Cardiac muscle cell (in vitro differentiated cells and primary cell): Measurements from ENCODE around the gene CBX3. TPM values are rescaled to one million over a fixed set of nuclear protein-coding genes. Genes with fewer than 3 reads are reported as not detected.
"Not testable (repeated sequence)": the region's sequence is repeated elsewhere in the genome, so short reads cannot be mapped to it uniquely, and the experiment has no call there.

ENCODE experiments used
- DNase-seq, 2 donors: peaks; one replicate each; pipeline versions ENCODE4 v3.0.0 to v3.0.0-alpha.2; 2010 to 2017; ENCODE audit warnings: low read depth in 1 of 2, low spot score in 1 of 2
- H3K27ac ChIP-seq: fragments of 200-600 bp; sonication (generic); 2 replicates; pipeline ENCODE4 v1.5.1; 2016
- H3K27me3 ChIP-seq: fragments of 200-600 bp; sonication (generic); 2 replicates; pipeline ENCODE4 v1.6.0; 2016; ENCODE audit warnings: control low read depth
- H3K36me3 ChIP-seq: fragments of 200-600 bp; sonication (generic); 2 replicates; pipeline ENCODE4 v1.5.1; 2016; ENCODE audit warnings: control low read depth
- H3K4me1 ChIP-seq: fragments of 200-600 bp; sonication (generic); 2 replicates; pipeline ENCODE4 v1.8.1; 2017; ENCODE audit warnings: low read depth, mild to moderate bottlenecking, mixed run types
- H3K4me3 ChIP-seq: fragments of 200-600 bp; sonication (generic); 2 replicates; pipeline ENCODE4 v1.5.1; 2016; ENCODE audit warnings: mild to moderate bottlenecking
- H3K9me3 ChIP-seq: fragments of 200-600 bp; sonication (generic); 2 replicates; pipeline ENCODE4 v1.5.1; 2017; ENCODE audit warnings: low read depth, mild to moderate bottlenecking, control low read depth
- CTCF ChIP-seq: IDR thresholded peaks from 2 replicates; pipeline ENCODE4 v1.5.1; 2012; ENCODE audit warnings: low read depth, mild to moderate bottlenecking, low read length
- polyA plus RNA-seq: library from polyadenylated mRNA; unstranded; fragments of >200 nt; fragmentation: Nextera tagmentation; extraction: Ambion mirVana; gene quantifications from 2 replicates; pipeline ENCODE4 v1.2.1, GENCODE V29; 2016
- total RNA-seq: library from RNA; depleted of rRNA; stranded (reverse); fragments of >200 nt; gene quantifications from 2 replicates; pipeline ENCODE4 v1.2.3, GENCODE V29; 2016

The CBX3 gene
- total and polyA plus RNA-seq, 2 experiments from 2014 or later: 213 to 223 TPM

GRCh38 chr7:26169271-26169670 lies 32.3 kb upstream of the CBX3 start:
- no peak for DNase-seq
- Histone ChIP-seq H3K9me3 (no peaks in the 10 kb centered on the region), H3K36me3 (no peaks in the 10 kb centered on the region), H3K27me3 (no peaks in the 10 kb centered on the region), H3K27ac (no peak overlapping the region), H3K4me1 (no peaks in the 10 kb centered on the region), H3K4me3 (no peak overlapping the region)
- TF ChIP-seq CTCF: no peak

- no peak overlapping the region for H3K27ac ChIP-seq
- no peaks in the 10 kb centered on the region for H3K4me1 ChIP-seq
- no peaks in the 10 kb centered on the region for H3K27me3 ChIP-seq
- H3K9me3 ChIP-seq: no peaks in the 10 kb centered on the region
- H3K4me3 ChIP-seq: no peak overlapping the region
- no peak for TF ChIP-seq CTCF
- no peak for DNase-seq
- no peaks in the 10 kb centered on the region for H3K36me3 ChIP-seq
These were observed 30.9 kb upstream of the CBX3 start for GRCh38 chr7:26170663-26171062.

- no peak for DNase-seq
- H3K9me3 ChIP-seq: no peaks in the 10 kb centered on the region
- H3K27me3 ChIP-seq: no peaks in the 10 kb centered on the region
- no peak for TF ChIP-seq CTCF
- H3K4me3 ChIP-seq: no peak overlapping the region
- H3K36me3 ChIP-seq: no peaks in the 10 kb centered on the region
- H3K4me1 ChIP-seq: no peaks in the 10 kb centered on the region
- no peak overlapping the region for H3K27ac ChIP-seq
These were observed 29.9 kb upstream of the CBX3 start for GRCh38 chr7:26171601-26172000.

GRCh38 chr7:26172048-26172447 lies 29.5 kb upstream of the CBX3 start:
- Histone ChIP-seq H3K27ac (no peak overlapping the region), H3K4me1 (no peaks in the 10 kb centered on the region), H3K36me3 (no peaks in the 10 kb centered on the region), H3K27me3 (no peaks in the 10 kb centered on the region), H3K4me3 (no peak overlapping the region), H3K9me3 (no peaks in the 10 kb centered on the region)
- no peak for DNase-seq
- no peak for TF ChIP-seq CTCF

- H3K27me3 ChIP-seq, DNase-seq, H3K4me3 ChIP-seq, H3K36me3 ChIP-seq, H3K4me1 ChIP-seq, H3K9me3 ChIP-seq, H3K27ac ChIP-seq: not testable (repeated sequence)
These were observed 25.6 kb upstream of the CBX3 start for GRCh38 chr7:26175903-26176302.

GRCh38 chr7:26176696-26177095 lies 24.8 kb upstream of the CBX3 start:
- H3K4me1 ChIP-seq, DNase-seq, H3K36me3 ChIP-seq, H3K9me3 ChIP-seq, H3K27me3 ChIP-seq, H3K4me3 ChIP-seq, H3K27ac ChIP-seq: not testable (repeated sequence)

- H3K4me3 ChIP-seq, H3K27me3 ChIP-seq, H3K9me3 ChIP-seq, H3K4me1 ChIP-seq, DNase-seq, H3K36me3 ChIP-seq, H3K27ac ChIP-seq: not testable (repeated sequence)
These were observed 24.3 kb upstream of the CBX3 start for GRCh38 chr7:26177269-26177668.
